Mammary epithelial cell (primary cell): ENCODE measurements around the gene FAM114A1.

ENCODE experiments used
- EZH2 ChIP-seq: IDR thresholded peaks from 2 replicates; pipeline ENCODE4 v1.6.1; 2012; ENCODE audit warnings: low read length, inconsistent platforms, borderline replicate concordance
- TF ChIP-seq, protein P1 (sequence below), 2 donors: IDR thresholded peaks in 1 of 2; conservative IDR thresholded peaks in 1 of 2; 2 replicates each; pipeline ENCODE4 v1.5.1; 2011 to 2012; ENCODE audit warnings: inconsistent platforms in 2 of 2, low read length in 2 of 2, mild to moderate bottlenecking in 2 of 2, control low read depth in 1 of 2, low read depth in 1 of 2; ENCODE audit not compliant: insufficient read depth in 1 of 2; ENCODE audit errors: extremely low read depth in 1 of 2

- TF ChIP-seq, protein P1, sequence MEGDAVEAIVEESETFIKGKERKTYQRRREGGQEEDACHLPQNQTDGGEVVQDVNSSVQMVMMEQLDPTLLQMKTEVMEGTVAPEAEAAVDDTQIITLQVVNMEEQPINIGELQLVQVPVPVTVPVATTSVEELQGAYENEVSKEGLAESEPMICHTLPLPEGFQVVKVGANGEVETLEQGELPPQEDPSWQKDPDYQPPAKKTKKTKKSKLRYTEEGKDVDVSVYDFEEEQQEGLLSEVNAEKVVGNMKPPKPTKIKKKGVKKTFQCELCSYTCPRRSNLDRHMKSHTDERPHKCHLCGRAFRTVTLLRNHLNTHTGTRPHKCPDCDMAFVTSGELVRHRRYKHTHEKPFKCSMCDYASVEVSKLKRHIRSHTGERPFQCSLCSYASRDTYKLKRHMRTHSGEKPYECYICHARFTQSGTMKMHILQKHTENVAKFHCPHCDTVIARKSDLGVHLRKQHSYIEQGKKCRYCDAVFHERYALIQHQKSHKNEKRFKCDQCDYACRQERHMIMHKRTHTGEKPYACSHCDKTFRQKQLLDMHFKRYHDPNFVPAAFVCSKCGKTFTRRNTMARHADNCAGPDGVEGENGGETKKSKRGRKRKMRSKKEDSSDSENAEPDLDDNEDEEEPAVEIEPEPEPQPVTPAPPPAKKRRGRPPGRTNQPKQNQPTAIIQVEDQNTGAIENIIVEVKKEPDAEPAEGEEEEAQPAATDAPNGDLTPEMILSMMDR (conservative IDR thresholded peaks at IDR 0.05 in 1 of 2, IDR thresholded peaks at IDR 0.05 in 1 of 2; ENCODE audit: extremely low read depth in 1 of 2, insufficient read depth in 1 of 2, low read depth in 1 of 2, low read length in 2 of 2) = no peak
- no peak for TF ChIP-seq EZH2
Observed at GRCh38 chr4:38837334-38837733, 30.3 kb upstream of the FAM114A1 start.
